GM06990 (cell line): ENCODE measurements around the gene SMIM22.

Experiments used
- DNase-seq: peaks from one replicate; pipeline ENCODE4 v3.0.0-alpha.2; 2011; ENCODE audit not compliant: insufficient read length; ENCODE audit errors: extremely low read depth
- H3K27me3 ChIP-seq: replicated peaks from 2 replicates; pipeline ENCODE4 v1.6.0; 2011; ENCODE audit warnings: low read length; ENCODE audit not compliant: control insufficient read depth, insufficient read depth
- H3K36me3 ChIP-seq: 2 replicates; pipeline ENCODE4 v1.5.1; 2011; ENCODE audit warnings: low read length; ENCODE audit not compliant: control insufficient read depth, insufficient read depth
- H3K4me3 ChIP-seq: replicated peaks from 2 replicates; pipeline ENCODE4 v1.5.1; 2011; ENCODE audit warnings: low read depth, mild to moderate bottlenecking, control low read depth, low read length
- CTCF ChIP-seq: IDR thresholded peaks from 2 replicates; pipeline ENCODE4 v1.5.1; 2011; ENCODE audit warnings: low read length, control low read depth, mild to moderate bottlenecking, inconsistent platforms; ENCODE audit not compliant: insufficient read depth, poor library complexity, severe bottlenecking

Gene SMIM22

DNA sequence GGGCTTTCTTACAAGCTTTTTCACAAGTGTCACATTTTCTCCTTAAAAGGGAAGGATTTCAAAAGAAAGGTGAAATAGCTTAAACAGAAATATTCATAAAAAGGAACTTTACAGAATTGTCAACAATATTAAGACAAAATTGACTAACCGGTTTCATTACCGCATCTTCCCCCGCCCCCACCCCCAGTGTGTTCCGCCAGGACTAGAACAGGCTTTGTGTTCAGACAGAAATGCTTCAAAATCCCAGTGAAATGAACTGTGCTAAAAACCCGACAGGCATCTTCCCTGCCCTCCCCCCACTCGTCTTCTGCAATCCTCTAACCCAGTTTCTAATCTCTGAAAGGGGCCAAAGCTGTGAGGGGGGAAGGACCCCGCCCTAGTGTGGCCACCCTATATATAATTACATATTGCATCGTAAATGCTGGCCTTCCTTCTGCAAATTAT lies 8.3 kb downstream of the SMIM22 start:
- no peak for DNase-seq
- TF ChIP-seq CTCF: no peak
- no peaks in the 10 kb centered on the region for H3K27me3 ChIP-seq
- peaks cover 9% of the 10 kb centered on the region for H3K36me3 ChIP-seq
- no peak overlapping the region for H3K4me3 ChIP-seq

GRCh38 chr16:4803898-4804762 lies 9.0 kb downstream of the SMIM22 start:
- no peak overlapping the region for H3K4me3 ChIP-seq
- H3K27me3 ChIP-seq: no peaks in the 10 kb centered on the region
- peaks cover 9% of the 10 kb centered on the region for H3K36me3 ChIP-seq
- no peak for DNase-seq
- no peak for TF ChIP-seq CTCF

DNA sequence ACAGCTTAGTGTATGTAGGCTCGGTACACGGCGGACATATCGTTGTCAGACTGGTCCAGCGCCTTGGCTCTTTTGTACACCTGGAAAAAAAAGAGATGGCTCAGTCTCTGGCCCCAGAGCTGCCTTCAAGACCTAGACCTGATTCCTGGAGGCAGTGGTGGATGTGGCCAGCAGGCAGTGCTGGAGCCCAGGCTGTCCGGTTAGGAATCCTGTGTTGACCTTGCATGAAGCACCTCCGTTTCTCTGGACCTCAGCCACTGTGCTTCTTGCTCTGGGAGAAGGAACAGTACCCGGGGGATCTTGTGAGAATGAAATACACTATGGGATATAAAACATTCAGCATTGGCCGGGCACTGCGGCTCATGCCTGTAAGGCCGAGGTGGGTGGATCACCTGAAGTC lies 10.1 kb downstream of the SMIM22 start:
- DNase-seq: no peak
- H3K27me3 ChIP-seq: no peaks in the 10 kb centered on the region
- peaks cover 10% of the 10 kb centered on the region for H3K36me3 ChIP-seq
- no peak for TF ChIP-seq CTCF
- no peak overlapping the region for H3K4me3 ChIP-seq

DNA sequence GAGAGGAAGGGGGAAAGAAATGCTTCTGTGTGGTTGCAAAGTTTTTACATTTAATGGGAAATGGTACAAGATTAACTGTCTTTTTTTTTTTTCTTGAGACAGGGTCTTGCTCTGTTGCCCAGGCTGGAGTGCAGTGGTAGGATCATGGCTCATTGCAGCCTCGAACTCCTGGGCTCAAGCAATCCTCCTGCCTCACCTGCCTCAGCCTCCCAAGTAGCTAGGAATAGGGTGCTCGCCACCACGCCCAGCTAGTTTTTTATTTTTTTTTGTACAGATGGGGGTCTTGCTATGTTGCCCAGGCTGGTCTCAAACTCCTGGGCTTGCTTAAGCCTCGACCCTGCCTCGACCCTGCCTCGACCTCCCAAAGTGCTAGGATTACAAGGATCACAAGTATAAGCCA lies 11.1 kb downstream of the SMIM22 start:
- Histone ChIP-seq H3K4me3 (no peak overlapping the region), H3K27me3 (no peaks in the 10 kb centered on the region), H3K36me3 (peaks cover 15% of the 10 kb centered on the region)
- DNase-seq: no peak
- TF ChIP-seq CTCF: no peak

DNA sequence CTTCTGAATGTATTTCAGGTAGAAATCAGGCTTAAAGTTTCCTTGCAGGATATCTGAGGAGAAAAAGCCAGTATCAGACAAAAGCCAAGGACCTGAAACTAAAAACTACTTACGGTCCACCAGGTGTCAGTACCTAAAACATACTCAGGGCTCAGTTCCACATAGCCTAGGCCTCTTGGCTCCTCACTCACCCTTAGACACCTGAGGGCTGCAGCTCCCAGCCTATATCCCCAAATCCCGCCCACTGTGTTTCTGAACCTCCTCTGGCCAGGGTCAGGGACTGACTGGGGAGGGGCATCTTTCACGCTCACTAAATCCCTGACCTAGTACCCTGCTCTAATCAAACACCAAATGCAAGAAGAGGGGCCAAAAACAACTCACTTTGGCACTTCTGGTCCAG lies 16.1 kb downstream of the SMIM22 start:
- no peak for TF ChIP-seq CTCF
- DNase-seq: no peak
- peaks cover 23% of the 10 kb centered on the region for H3K36me3 ChIP-seq
- H3K27me3 ChIP-seq: no peaks in the 10 kb centered on the region
- H3K4me3 ChIP-seq: no peak overlapping the region
